Hippocampal formation (tissue), 2 donors: ENCODE data around the gene MIB2.

ENCODE experiments used
- DNase-seq, 2 donors: peaks; one replicate each; lab custom pipeline; 2025; lab: John Stamatoyannopoulos, UW

The MIB2 gene

GRCh38 chr1:1598051-1598719 lies 17.1 kb upstream of the MIB2 start:
- no peak for DNase-seq

GRCh38 chr1:1598720-1599029 lies 16.6 kb upstream of the MIB2 start:
- no peak for DNase-seq

GRCh38 chr1:1599030-1599934 lies 16.0 kb upstream of the MIB2 start:
- no peak for DNase-seq

- no peak for DNase-seq
Observed at GRCh38 chr1:1599935-1600860, 15.1 kb upstream of the MIB2 start, which contains the start of gene FNDC10. Gene FNDC10, minus strand, starts transcription at chr1:1600135. Its CDS starts 120 bp downstream, at chr1:1600015.

GRCh38 chr1:1600861-1601563 lies 14.3 kb upstream of the MIB2 start:
- no peak for DNase-seq

- DNase-seq, result no peak
Observed at GRCh38 chr1:1601564-1602303, 13.6 kb upstream of the MIB2 start.

GRCh38 chr1:1602304-1602967 lies 12.9 kb upstream of the MIB2 start:
- DNase-seq, result no peak

- no peak for DNase-seq
Observed at GRCh38 chr1:1602968-1603506, 12.3 kb upstream of the MIB2 start.

- no peak for DNase-seq
Observed at GRCh38 chr1:1603671-1604373, 11.5 kb upstream of the MIB2 start.

- DNase-seq, result no peak
Observed at GRCh38 chr1:1604374-1605033, 10.8 kb upstream of the MIB2 start.

- DNase-seq, result no peak
Observed at GRCh38 chr1:1605034-1605591, 10.2 kb upstream of the MIB2 start.

GRCh38 chr1:1605724-1606123 lies 9.6 kb upstream of the MIB2 start:
- no peak for DNase-seq

GRCh38 chr1:1606232-1606631 lies 9.1 kb upstream of the MIB2 start:
- no peak for DNase-seq

- DNase-seq, result no peak
Observed at GRCh38 chr1:1609822-1610485, 5.3 kb upstream of the MIB2 start.

- DNase-seq, result no peak
Observed at GRCh38 chr1:1610796-1611195, 4.5 kb upstream of the MIB2 start.

- no peak for DNase-seq
Observed at GRCh38 chr1:1612104-1612400, 3.2 kb upstream of the MIB2 start.

- no peak for DNase-seq
Observed at GRCh38 chr1:1613509-1614082, 1.7 kb upstream of the MIB2 start.
